Fibroblast of lung (primary cell): ENCODE results near the gene OR10H1. TPM values are rescaled to one million over a fixed set of nuclear protein-coding genes. Genes with fewer than 3 reads are reported as not detected.
"Not testable (repeated sequence)": the region's sequence is repeated elsewhere in the genome, so short reads cannot be mapped to it uniquely, and the experiment has no call there.

Experiments
- DNase-seq, 2 donors: peaks; one replicate each; pipeline versions ENCODE4 v3.0.0 to v3.0.0-alpha.2; 2010; ENCODE audit warnings: low read depth in 2 of 2
- H2AFZ ChIP-seq: 2 replicates; pipeline ENCODE4 v1.5.1; 2012; ENCODE audit warnings: low read length, control low read depth, inconsistent platforms
- H3K27ac ChIP-seq: 2 replicates; pipeline ENCODE4 v1.5.1; 2011; ENCODE audit warnings: low read length, control low read depth; ENCODE audit not compliant: insufficient read depth
- H3K27me3 ChIP-seq: 2 replicates; pipeline ENCODE4 v1.5.1; 2011; ENCODE audit warnings: mild to moderate bottlenecking, low read length; ENCODE audit not compliant: control insufficient read depth, insufficient read depth
- H3K36me3 ChIP-seq: 2 replicates; pipeline ENCODE4 v1.5.1; 2011; ENCODE audit warnings: low read length; ENCODE audit not compliant: control insufficient read depth, insufficient read depth
- H3K4me1 ChIP-seq: 2 replicates; pipeline ENCODE4 v1.5.1; 2011; ENCODE audit warnings: low read length; ENCODE audit not compliant: control insufficient read depth, insufficient read depth; ENCODE audit errors: extremely low read depth
- H3K4me2 ChIP-seq: 2 replicates; pipeline ENCODE4 v1.5.1; 2011; ENCODE audit warnings: low read length, control low read depth; ENCODE audit not compliant: insufficient read depth; ENCODE audit errors: extremely low read depth
- H3K4me3 ChIP-seq, 4 experiments: fragments of 200-600 bp in 1 of 4; sonication (generic) in 1 of 4; replicated peaks in 1 of 4; 2 replicates each; pipeline ENCODE4 v1.5.1; 2011 to 2016; ENCODE audit warnings: low read length in 4 of 4, low read depth in 3 of 4, mild to moderate bottlenecking in 3 of 4, control low read depth in 2 of 4, inconsistent platforms in 1 of 4, mixed read lengths in 1 of 4; ENCODE audit not compliant: insufficient read depth in 1 of 4; ENCODE audit errors: control extremely low read depth in 1 of 4
- H3K79me2 ChIP-seq: 2 replicates; pipeline ENCODE4 v1.5.1; 2012; ENCODE audit warnings: mild to moderate bottlenecking, low read length, inconsistent platforms; ENCODE audit not compliant: control insufficient read depth, insufficient read depth
- H3K9ac ChIP-seq: 2 replicates; pipeline ENCODE4 v1.5.1; 2011; ENCODE audit warnings: mild to moderate bottlenecking, low read length, control low read depth; ENCODE audit not compliant: insufficient read depth
- H3K9me3 ChIP-seq: 2 replicates; pipeline ENCODE4 v1.5.1; 2012; ENCODE audit warnings: low read depth, low read length; ENCODE audit not compliant: control insufficient read depth, insufficient read depth
- H4K20me1 ChIP-seq: 2 replicates; pipeline ENCODE4 v1.5.1; 2011; ENCODE audit warnings: low read length; ENCODE audit not compliant: control insufficient read depth, insufficient read depth; ENCODE audit errors: extremely low read depth
- EZH2 ChIP-seq: IDR thresholded peaks from 2 replicates; pipeline ENCODE4 v1.5.1; 2012; ENCODE audit warnings: low read length, control low read depth, mild to moderate bottlenecking; ENCODE audit errors: missing control alignments
- polyA plus RNA-seq, 2 donors: library from polyadenylated mRNA; depleted of rRNA in 1 of 2; stranded (reverse) in 1 of 2; unstranded in 1 of 2; fragments of >200 nt; gene quantifications; 2 replicates each; pipeline ENCODE4 v1.2.1, GENCODE V29; 2011 to 2012; ENCODE audit warnings: missing spikeins in 1 of 2
- total RNA-seq: library from RNA; depleted of rRNA; stranded (reverse); fragments of >200 nt; gene quantifications from 2 replicates; pipeline ENCODE4 v1.2.1, GENCODE V29; 2014
- TF ChIP-seq, protein P1 (sequence below), 2 donors: IDR thresholded peaks in 1 of 2; conservative IDR thresholded peaks in 1 of 2; 1 replicate in 1 of 2; 2 replicates in 1 of 2; pipeline ENCODE4 v1.5.1; 2011 to 2012; ENCODE audit warnings: low read length in 2 of 2, control low read depth in 1 of 2, inconsistent platforms in 1 of 2, low read depth in 1 of 2, mild to moderate bottlenecking in 1 of 2

Gene OR10H1
- total and polyA plus RNA-seq, 2 donors (not counting 1 experiment from before 2014, with no cell fraction given): not detected

DNA sequence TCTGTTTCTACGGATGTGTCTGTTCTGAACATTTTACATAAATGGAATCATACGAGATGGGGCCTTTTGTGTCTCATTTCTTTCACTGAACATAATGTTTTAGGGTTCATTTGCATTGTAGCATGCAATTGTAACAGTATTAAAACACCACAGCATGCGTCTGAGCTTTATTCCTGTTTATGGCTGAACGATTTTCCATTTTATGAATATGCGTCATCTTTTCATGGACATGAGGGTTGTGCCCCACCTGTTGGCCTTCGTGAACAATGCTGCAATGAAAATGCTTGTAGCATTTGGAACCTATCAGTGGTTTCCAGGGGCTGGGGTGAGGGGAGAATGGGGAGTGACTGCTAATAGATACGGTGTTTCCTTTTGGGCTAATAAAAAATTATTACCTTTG lies 5.1 kb downstream of the OR10H1 start:
- H4K20me1 ChIP-seq: no peaks in the 10 kb centered on the region
- no peak for TF ChIP-seq EZH2
- TF ChIP-seq, protein P1, sequence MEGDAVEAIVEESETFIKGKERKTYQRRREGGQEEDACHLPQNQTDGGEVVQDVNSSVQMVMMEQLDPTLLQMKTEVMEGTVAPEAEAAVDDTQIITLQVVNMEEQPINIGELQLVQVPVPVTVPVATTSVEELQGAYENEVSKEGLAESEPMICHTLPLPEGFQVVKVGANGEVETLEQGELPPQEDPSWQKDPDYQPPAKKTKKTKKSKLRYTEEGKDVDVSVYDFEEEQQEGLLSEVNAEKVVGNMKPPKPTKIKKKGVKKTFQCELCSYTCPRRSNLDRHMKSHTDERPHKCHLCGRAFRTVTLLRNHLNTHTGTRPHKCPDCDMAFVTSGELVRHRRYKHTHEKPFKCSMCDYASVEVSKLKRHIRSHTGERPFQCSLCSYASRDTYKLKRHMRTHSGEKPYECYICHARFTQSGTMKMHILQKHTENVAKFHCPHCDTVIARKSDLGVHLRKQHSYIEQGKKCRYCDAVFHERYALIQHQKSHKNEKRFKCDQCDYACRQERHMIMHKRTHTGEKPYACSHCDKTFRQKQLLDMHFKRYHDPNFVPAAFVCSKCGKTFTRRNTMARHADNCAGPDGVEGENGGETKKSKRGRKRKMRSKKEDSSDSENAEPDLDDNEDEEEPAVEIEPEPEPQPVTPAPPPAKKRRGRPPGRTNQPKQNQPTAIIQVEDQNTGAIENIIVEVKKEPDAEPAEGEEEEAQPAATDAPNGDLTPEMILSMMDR (conservative IDR thresholded peaks at IDR 0.05 in 1 of 2, IDR thresholded peaks at IDR 0.05 in 1 of 2; ENCODE audit: low read depth in 1 of 2, low read length in 2 of 2): no peak
- H3K36me3 ChIP-seq: no peaks in the 10 kb centered on the region
- no peak overlapping the region for H3K4me3 ChIP-seq
- H3K27me3 ChIP-seq: no peaks in the 10 kb centered on the region
- no peak overlapping the region for H2AFZ ChIP-seq
- H3K79me2 ChIP-seq: no peaks in the 10 kb centered on the region
- H3K9me3 ChIP-seq: no peaks in the 10 kb centered on the region
- no peak overlapping the region for H3K9ac ChIP-seq
- H3K4me1 ChIP-seq: no peaks in the 10 kb centered on the region
- no peak overlapping the region for H3K27ac ChIP-seq
- no peak for DNase-seq
- no peak overlapping the region for H3K4me2 ChIP-seq

- not testable (repeated sequence) for H3K4me2 ChIP-seq, H3K9me3 ChIP-seq, H3K27ac ChIP-seq, H3K4me1 ChIP-seq, H3K79me2 ChIP-seq, H3K4me3 ChIP-seq, H3K27me3 ChIP-seq, H2AFZ ChIP-seq, H4K20me1 ChIP-seq, DNase-seq, H3K36me3 ChIP-seq, H3K9ac ChIP-seq
These were observed 21.2 kb downstream of the OR10H1 start for GRCh38 chr19:15794279-15794678.

DNA sequence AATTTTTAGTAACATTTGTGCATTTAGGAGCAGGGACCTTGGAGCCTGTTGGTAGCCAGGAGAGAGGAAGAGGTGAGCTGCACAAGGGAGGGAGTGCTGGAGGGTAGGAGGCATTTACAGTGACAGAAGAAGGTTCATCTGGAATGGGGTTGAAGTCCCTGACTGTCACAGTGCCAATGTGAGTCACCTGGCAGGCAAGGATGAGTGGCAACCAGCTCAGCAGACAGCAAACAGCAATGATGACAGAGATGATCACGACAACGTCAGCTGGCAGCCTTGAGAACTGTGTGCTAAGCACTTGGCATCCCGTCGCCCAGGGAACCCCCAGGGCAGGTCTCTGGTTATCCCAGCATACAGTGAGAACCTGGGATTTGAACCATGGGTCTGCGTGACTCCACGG lies 25.4 kb downstream of the OR10H1 start:
- H3K27ac ChIP-seq: no peak overlapping the region
- H3K4me2 ChIP-seq: no peak overlapping the region
- no peaks in the 10 kb centered on the region for H3K9me3 ChIP-seq
- DNase-seq: no peak
- H4K20me1 ChIP-seq: no peaks in the 10 kb centered on the region
- no peak for TF ChIP-seq EZH2
- TF ChIP-seq, protein P1 (conservative IDR thresholded peaks at IDR 0.05 in 1 of 2, IDR thresholded peaks at IDR 0.05 in 1 of 2; ENCODE audit: low read depth in 1 of 2, low read length in 2 of 2): no peak
- H3K4me1 ChIP-seq: no peaks in the 10 kb centered on the region
- H3K9ac ChIP-seq: no peak overlapping the region
- H3K36me3 ChIP-seq: no peaks in the 10 kb centered on the region
- no peaks in the 10 kb centered on the region for H3K27me3 ChIP-seq
- no peak overlapping the region for H3K4me3 ChIP-seq
- no peak overlapping the region for H2AFZ ChIP-seq
- no peaks in the 10 kb centered on the region for H3K79me2 ChIP-seq
